Ovary (tissue), 9 donors: ENCODE data around the gene INPP4A. TPM values are rescaled to one million over a fixed set of nuclear protein-coding genes. Genes with fewer than 3 reads are reported as not detected.

ENCODE experiments used
- DNase-seq, 5 donors: peaks; one replicate each; pipeline ENCODE4 v3.0.0-alpha.2; 2019 to 2020
- H3K27ac ChIP-seq, 2 donors: fragments of 200-600 bp; one replicate each; pipeline versions ENCODE4 v1.5.1 to v1.8.0; 2019 to 2022
- H3K27me3 ChIP-seq: fragments of 200-600 bp; one replicate; pipeline ENCODE4 v1.8.0; 2022
- H3K36me3 ChIP-seq: fragments of 200-600 bp; sonication (generic); one replicate; pipeline ENCODE4 v1.5.1; 2019
- H3K4me1 ChIP-seq: one replicate; pipeline ENCODE4 v1.8.1; 2013; ENCODE audit warnings: mild to moderate bottlenecking, moderate library complexity; ENCODE audit not compliant: insufficient read depth
- H3K4me3 ChIP-seq: fragments of 200-600 bp; sonication (generic); one replicate; pipeline ENCODE4 v1.5.1; 2017
- H3K9me3 ChIP-seq, 2 donors: fragments of 200-600 bp in 1 of 2; sonication (generic) in 1 of 2; one replicate each; pipeline versions ENCODE4 v1.5.1 to v1.8.1; 2013 to 2019; ENCODE audit warnings: mild to moderate bottlenecking in 1 of 2, moderate library complexity in 1 of 2
- CTCF ChIP-seq, 3 donors: fragments of 450-650 bp in 2 of 3; fragments of 200-600 bp in 1 of 3; IDR thresholded peaks; one replicate each; pipeline versions ENCODE4 v1.5.1 to v1.8.0; 2016 to 2022; ENCODE audit warnings: antibody characterized with exemption in 3 of 3, mild to moderate bottlenecking in 1 of 3
- EP300 ChIP-seq: sonication (generic); formaldehyde crosslinking; IDR thresholded peaks from one replicate; pipeline ENCODE4 v1.6.1; 2017; ENCODE audit warnings: antibody characterized with exemption
- POLR2A ChIP-seq: fragments of 450-650 bp; IDR thresholded peaks from one replicate; pipeline ENCODE4 v1.6.1; 2017; ENCODE audit warnings: antibody characterized with exemption, mild to moderate bottlenecking, moderate library complexity
- WGBS, 3 donors: extraction: QIAGEN DNeasy Blood & Tissue Kit in 1 of 3; methylation state at CpG; one replicate each; pipeline versions ENCODE4 v1.1.5 to v1.1.7; 2013 to 2017; 5-methylcytosine and 5-hydroxymethylcytosine counted together
- intact Hi-C, 4 donors: fragments of 100-400 bp; cut with DNase I; formaldehyde crosslinking; loops; one replicate each; pipeline versions ENCODE4 v1.11.0 to v1.15.1; 2022 to 2023
- polyA plus RNA-seq, 2 donors: library from polyadenylated mRNA; stranded (reverse); fragments of 200-250 nt in 1 of 2; fragments of 350-450 nt in 1 of 2; fragmentation: Illumina TruSeq in 1 of 2; extraction: RNeasy Lipid Tissue Mini Kit (QIAGEN cat#74804) in 1 of 2; gene quantifications; one replicate each; pipeline ENCODE4 v1.2.3, GENCODE V29; 2013 to 2014
- total RNA-seq, 7 donors: library from RNA; depleted of rRNA in 2 of 7; stranded (reverse); fragments of >200 nt in 2 of 7; fragmentation: NEBNext Ultra II Directional in 3 of 7; extraction: Animal tissue kit (Norgen Biotek cat#: 25700) in 3 of 7; gene quantifications; one replicate each; pipeline versions ENCODE4 v1.1.0 to v1.2.4, GENCODE V29; 2016 to 2023
- donor health status: DM: no; HTN: no; CAD: no; lungs with moderate emphysema.
- donor health status: DM: no; HTN: no; CAD: no.
- donor health status: Bipolar disorder and iron deficiency.
- donor health status: DM: yes; HTN: yes; CAD: no.
- donor health status: DM: no; HTN: no; CAD: no.
- donor health status: DM: yes; HTN: yes; CAD: no.

The INPP4A gene
- total and polyA plus RNA-seq, 9 donors = 7.5 to 25.8 (median 16.2) TPM

- no peaks in the 10 kb centered on the region for H3K4me1 ChIP-seq
- DNase-seq = no peak
Observed at GRCh38 chr2:98547092-98547790, 102.6 kb downstream of the INPP4A start.

GRCh38 chr2:98548920-98549818 is 104.5 kb downstream of the INPP4A start:
- DNase-seq = no peak
- Histone ChIP-seq H3K27ac (no peak overlapping the region), H3K4me3 (no peak overlapping the region), H3K27me3 (no peaks in the 10 kb centered on the region), H3K9me3 (no peaks in the 10 kb centered on the region), H3K36me3 (no peaks in the 10 kb centered on the region), H3K4me1 (no peaks in the 10 kb centered on the region)
- TF ChIP-seq EP300 = no peak
- no peak for TF ChIP-seq POLR2A
- TF ChIP-seq CTCF (IDR thresholded peaks at IDR 0.05) = no peak
- WGBS, 3 donors = 91 to 96% (median 95%) methylated on average over 6 of the region's 6 CpGs
- intact Hi-C loops = no loop called here

More at GRCh38 chr2:98547092-98547790, 102.6 kb downstream of the INPP4A start:
- TF ChIP-seq EP300 (no peak), CTCF (IDR thresholded peaks at IDR 0.05) (no peak), POLR2A (no peak)
- Histone ChIP-seq H3K27ac (no peak overlapping the region), H3K36me3 (no peaks in the 10 kb centered on the region), H3K9me3 (no peaks in the 10 kb centered on the region), H3K4me3 (no peak overlapping the region), H3K27me3 (no peaks in the 10 kb centered on the region)
- intact Hi-C loops = no loop called here
- 95 to 98% (median 96%) methylated on average over 2 of the region's 2 CpGs for WGBS, 3 donors

- 91 to 98% (median 93%) methylated on average over 4 of the region's 4 CpGs for WGBS, 3 donors
- Histone ChIP-seq H3K9me3 (no peaks in the 10 kb centered on the region), H3K4me1 (no peaks in the 10 kb centered on the region), H3K27ac (no peak overlapping the region), H3K36me3 (no peaks in the 10 kb centered on the region), H3K27me3 (no peaks in the 10 kb centered on the region), H3K4me3 (no peak overlapping the region)
- TF ChIP-seq POLR2A (no peak), CTCF (IDR thresholded peaks at IDR 0.05) (no peak), EP300 (no peak)
- DNase-seq = no peak
- intact Hi-C loops = no loop called here
Observed at GRCh38 chr2:98550165-98550564, 105.5 kb downstream of the INPP4A start.

DNA sequence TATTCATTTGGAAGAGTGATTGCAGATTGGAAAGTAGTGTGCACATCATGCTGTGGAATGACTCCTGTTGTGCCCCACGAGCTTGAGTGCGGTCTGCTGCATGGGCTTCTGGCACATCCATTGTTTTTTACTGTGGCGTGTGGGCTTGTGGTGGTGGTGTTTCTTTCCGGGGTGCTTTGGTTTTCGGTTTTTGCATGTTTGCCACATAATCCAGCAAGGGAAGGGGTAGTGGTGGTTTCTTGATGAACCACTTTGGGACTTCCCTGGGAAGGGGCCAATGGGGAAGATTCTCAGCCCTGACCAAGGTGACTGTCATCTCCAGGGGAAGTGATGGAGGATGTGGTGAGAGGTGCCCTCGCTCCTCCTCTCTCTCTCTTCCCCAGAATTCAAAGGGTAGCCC is 106.7 kb downstream of the INPP4A start:
- no peaks in the 10 kb centered on the region for H3K36me3 ChIP-seq
- H3K27me3 ChIP-seq = no peaks in the 10 kb centered on the region
- H3K9me3 ChIP-seq = no peaks in the 10 kb centered on the region
- H3K4me1 ChIP-seq = no peaks in the 10 kb centered on the region
- TF ChIP-seq POLR2A (no peak), EP300 (no peak), CTCF (IDR thresholded peaks at IDR 0.05) (no peak)
- DNase-seq = no peak
- no peak overlapping the region for H3K4me3 ChIP-seq
- intact Hi-C loops = no loop called here
- 96 to 98% (median 97%) methylated on average over 6 of the region's 6 CpGs for WGBS, 3 donors
- no peak overlapping the region for H3K27ac ChIP-seq
